ENCODE results near the gene BMP6.

GRCh38 chr6:7920425-7920824 lies 194.5 kb downstream of the BMP6 start:
- TF ChIP-seq CTCF (IDR thresholded peaks at IDR 0.05) (no peak), POLR2A (IDR thresholded peaks at IDR 0.05) (no peak)
